ACC112 (cell line): ENCODE measurements around the gene TP53AIP1.

ENCODE experiments used
- H2AFZ ChIP-seq: fragments of 200-600 bp; sonication (generic); one replicate; pipeline ENCODE4 v1.6.0; 2017; ENCODE audit warnings: antibody characterized with exemption, low read length; ENCODE audit not compliant: unreplicated experiment
- H3K27ac ChIP-seq: fragments of 200-600 bp; sonication (generic); 2 replicates; pipeline ENCODE4 v1.5.1; 2014; ENCODE audit warnings: low read depth, mild to moderate bottlenecking, antibody characterized with exemption, low read length, moderate library complexity
- H3K27me3 ChIP-seq: fragments of 200-600 bp; sonication (generic); 2 replicates; pipeline ENCODE4 v1.6.1; 2014; ENCODE audit warnings: mild to moderate bottlenecking, antibody characterized with exemption, low read length, moderate library complexity, mixed read lengths; ENCODE audit not compliant: insufficient read depth
- H3K36me3 ChIP-seq: fragments of 200-600 bp; sonication (generic); 2 replicates; pipeline ENCODE4 v1.6.1; 2016; ENCODE audit warnings: mild to moderate bottlenecking, antibody characterized with exemption, low read length, moderate library complexity, mixed read lengths; ENCODE audit not compliant: insufficient read depth
- H3K4me1 ChIP-seq: fragments of 200-600 bp; sonication (generic); one replicate; pipeline ENCODE4 v1.6.1; 2016; ENCODE audit warnings: low read length, mixed read lengths; ENCODE audit not compliant: insufficient read depth, unreplicated experiment, control insufficient read depth
- H3K4me3 ChIP-seq: fragments of 200-600 bp; sonication (generic); 2 replicates; pipeline ENCODE4 v1.5.1; 2014; ENCODE audit warnings: mild to moderate bottlenecking, low read depth, low read length
- H3K79me2 ChIP-seq: fragments of 200-600 bp; sonication (generic); one replicate; pipeline ENCODE4 v1.6.0; 2016; ENCODE audit warnings: low read length; ENCODE audit not compliant: control insufficient read depth, unreplicated experiment, insufficient read depth

The TP53AIP1 gene

DNA sequence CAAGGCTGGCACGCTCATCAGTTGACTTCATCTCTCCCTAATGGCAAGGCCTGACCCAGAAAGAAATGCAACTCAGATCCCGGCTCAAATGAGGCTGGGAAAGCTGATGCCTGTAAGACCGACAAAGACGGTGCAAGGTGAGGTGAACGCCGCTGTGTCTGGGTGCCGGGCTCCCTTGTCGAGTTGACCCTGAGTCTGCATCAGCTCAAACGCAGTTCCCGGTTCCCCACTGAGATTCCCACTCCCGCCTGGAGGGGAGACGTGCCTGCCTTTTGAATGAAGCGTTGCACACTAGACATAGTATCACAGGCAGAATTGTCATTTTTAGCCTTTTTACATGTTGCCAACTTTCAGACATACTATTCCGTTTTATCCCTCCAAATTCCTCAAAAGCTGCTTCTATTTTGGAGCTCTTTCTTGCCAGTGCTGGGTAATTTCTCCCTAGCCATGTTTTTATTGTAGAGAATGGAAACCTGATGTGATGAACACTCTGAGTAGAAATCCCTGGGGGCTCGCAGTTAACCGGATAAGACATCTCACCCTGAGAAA is 831 bp upstream of the TP53AIP1 start:
- Histone ChIP-seq H2AFZ (no peak overlapping the region), H3K36me3 (no peaks in the 10 kb centered on the region), H3K4me3 (no peak overlapping the region), H3K79me2 (no peaks in the 10 kb centered on the region), H3K27ac (no peak overlapping the region), H3K27me3 (peaks cover 25% of the 10 kb centered on the region; the same call in 1 of the 2 replicates), H3K4me1 (no peaks in the 10 kb centered on the region)

DNA sequence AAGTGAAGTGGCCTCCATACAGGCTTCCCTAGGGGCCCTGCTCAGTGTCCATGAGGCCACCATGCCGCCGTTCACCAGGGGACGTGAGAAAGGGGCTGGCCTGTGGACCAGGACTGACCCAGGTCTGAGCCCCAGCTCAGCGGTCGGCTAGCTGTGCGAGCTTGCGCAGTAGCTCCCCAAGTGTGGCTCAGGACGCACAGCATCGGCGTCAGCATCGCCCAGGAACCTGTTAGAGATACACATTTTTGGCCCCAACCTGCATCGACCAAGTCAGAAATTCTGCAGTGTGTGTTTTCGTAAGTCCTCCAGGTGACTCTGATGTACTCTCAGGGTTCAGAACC is 429 bp downstream of the TP53AIP1 start:
- peaks cover 25% of the 10 kb centered on the region; the same call in 1 of the 2 replicates for H3K27me3 ChIP-seq
- no peak overlapping the region for H3K4me3 ChIP-seq
- no peak overlapping the region for H3K27ac ChIP-seq
- H3K4me1 ChIP-seq, result no peaks in the 10 kb centered on the region
- H3K36me3 ChIP-seq, result no peaks in the 10 kb centered on the region
- H3K79me2 ChIP-seq, result no peaks in the 10 kb centered on the region
- H2AFZ ChIP-seq, result no peak overlapping the region

DNA sequence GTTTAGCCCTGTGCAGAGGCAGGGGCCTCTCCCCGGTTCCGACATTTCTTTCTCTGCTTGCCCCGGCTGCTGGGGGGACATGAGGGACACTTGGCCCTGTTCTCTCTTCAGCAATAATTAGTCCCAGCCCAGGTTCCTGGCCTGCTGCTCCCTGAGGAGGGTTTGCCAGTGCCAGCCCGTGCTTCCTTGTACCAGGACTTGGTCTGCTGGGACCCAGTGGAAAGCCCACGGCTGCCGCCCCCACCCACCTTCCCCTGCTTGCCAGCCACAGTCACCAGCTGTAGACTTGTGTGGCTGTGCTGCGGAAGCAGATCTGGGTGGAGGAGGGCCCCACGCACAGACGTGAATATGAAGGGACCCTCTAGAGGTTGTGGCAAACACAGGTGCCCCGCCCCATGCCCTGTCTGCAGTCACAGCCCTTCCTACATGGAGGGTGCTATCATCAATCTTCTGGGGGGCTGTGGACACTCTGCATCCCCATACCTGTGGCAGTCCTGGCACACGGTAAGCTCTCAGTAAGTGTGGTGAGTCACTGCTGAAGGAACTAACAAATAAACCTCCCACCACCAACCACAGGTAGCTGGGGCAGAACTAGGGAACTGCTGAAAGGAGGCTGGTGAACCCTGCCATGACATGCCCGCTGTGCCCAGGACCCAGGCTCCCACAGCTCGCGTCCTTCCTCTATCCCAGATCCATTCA is 949 bp downstream of the TP53AIP1 start:
- no peak overlapping the region for H2AFZ ChIP-seq
- H3K4me3 ChIP-seq, result no peak overlapping the region
- no peak overlapping the region for H3K27ac ChIP-seq
- no peaks in the 10 kb centered on the region for H3K36me3 ChIP-seq
- no peaks in the 10 kb centered on the region for H3K79me2 ChIP-seq
- H3K4me1 ChIP-seq, result no peaks in the 10 kb centered on the region
- H3K27me3 ChIP-seq, result peaks cover 25% of the 10 kb centered on the region; the same call in 1 of the 2 replicates

DNA sequence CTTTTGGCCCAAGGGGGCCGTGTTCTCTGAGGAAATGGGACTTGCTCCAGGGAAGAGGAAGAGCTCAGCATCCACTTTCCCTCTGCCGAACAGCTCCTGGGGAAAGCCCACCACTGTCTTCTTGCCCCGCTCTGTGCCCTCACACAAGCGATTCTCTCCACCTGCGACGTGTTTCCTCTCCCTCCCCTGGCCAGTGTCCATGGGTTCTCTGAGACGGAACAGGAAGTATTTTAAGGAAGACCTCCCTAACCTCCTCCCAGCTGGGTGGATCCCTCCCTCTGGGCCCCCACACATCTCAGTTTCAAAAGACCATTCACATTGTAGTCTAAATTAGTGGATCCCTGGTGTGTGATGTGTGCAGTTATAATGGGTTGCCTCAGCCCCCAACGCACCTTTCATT is 1.6 kb downstream of the TP53AIP1 start:
- H3K27ac ChIP-seq, result no peak overlapping the region
- no peaks in the 10 kb centered on the region for H3K79me2 ChIP-seq
- no peaks in the 10 kb centered on the region for H3K36me3 ChIP-seq
- H3K27me3 ChIP-seq, result peaks cover 25% of the 10 kb centered on the region; the same call in 1 of the 2 replicates
- H2AFZ ChIP-seq, result no peak overlapping the region
- no peak overlapping the region for H3K4me3 ChIP-seq
- H3K4me1 ChIP-seq, result no peaks in the 10 kb centered on the region

DNA sequence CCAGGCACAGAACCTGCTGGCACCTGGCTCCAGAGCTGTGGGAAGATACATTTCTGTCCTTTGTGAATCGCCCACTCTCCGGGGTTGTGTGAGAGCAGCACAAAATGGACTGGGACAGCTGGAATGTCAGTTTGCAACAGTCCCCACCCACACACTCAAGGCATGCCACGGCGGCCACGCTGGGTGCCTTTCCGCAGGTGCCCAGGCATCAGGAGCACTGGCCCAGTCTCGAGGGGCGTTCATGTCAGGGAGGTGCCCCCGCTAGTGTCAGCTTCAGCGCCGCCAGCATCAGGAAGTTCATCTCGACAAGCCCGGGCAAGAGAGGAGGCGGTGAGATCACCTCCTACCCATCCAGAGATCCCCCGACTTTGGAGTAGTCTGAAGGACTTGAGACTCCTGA is 2.1 kb downstream of the TP53AIP1 start:
- Histone ChIP-seq H3K27me3 (peaks cover 25% of the 10 kb centered on the region; the same call in 1 of the 2 replicates), H3K27ac (no peak overlapping the region), H3K79me2 (no peaks in the 10 kb centered on the region), H3K36me3 (no peaks in the 10 kb centered on the region), H3K4me3 (no peak overlapping the region), H3K4me1 (no peaks in the 10 kb centered on the region), H2AFZ (no peak overlapping the region)

DNA sequence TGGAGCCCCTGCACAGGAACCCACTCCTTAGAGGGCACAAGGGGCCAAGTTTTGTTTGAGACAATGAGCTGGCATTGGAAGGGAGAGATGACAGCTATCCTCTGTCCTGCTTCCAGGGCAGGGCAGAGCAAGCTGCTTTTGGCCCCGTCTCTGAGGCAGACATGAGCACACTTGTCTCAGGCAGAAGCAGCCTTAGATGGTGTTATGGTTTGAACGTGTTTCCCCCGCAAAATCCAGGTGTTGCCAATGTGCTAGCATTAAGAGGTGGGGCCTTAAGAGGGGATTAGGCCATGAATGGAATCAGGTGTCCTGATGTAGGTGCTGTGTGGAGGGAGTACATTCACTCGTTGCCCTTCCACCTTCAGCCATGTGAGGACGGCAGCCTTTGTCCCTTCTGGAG is 2.5 kb downstream of the TP53AIP1 start:
- Histone ChIP-seq H3K27me3 (peaks cover 25% of the 10 kb centered on the region; the same call in 1 of the 2 replicates), H3K79me2 (no peaks in the 10 kb centered on the region), H3K4me3 (no peak overlapping the region), H3K4me1 (no peaks in the 10 kb centered on the region), H2AFZ (no peak overlapping the region), H3K36me3 (no peaks in the 10 kb centered on the region), H3K27ac (no peak overlapping the region)

DNA sequence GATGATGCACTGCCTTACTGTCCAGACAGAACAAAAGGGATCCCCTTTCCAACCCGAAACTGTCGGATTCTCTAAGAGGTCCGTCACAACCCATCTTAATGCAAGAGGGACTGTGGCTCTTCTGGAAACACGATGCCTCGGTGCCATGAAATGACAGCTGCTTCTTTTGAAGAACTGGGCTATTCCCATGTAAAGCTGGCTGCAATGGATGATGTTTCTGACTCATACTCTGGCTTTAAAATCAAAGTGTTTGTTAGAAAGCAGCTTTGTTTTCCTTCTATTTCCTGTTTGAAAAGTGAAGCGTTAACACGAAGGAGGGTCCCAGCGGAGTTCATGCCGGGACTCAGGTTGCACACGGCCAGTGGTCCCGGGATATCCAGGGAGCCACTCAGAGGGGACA is 3.1 kb downstream of the TP53AIP1 start:
- H2AFZ ChIP-seq, result no peak overlapping the region
- no peaks in the 10 kb centered on the region for H3K36me3 ChIP-seq
- H3K4me1 ChIP-seq, result no peaks in the 10 kb centered on the region
- peaks cover 25% of the 10 kb centered on the region; the same call in 1 of the 2 replicates for H3K27me3 ChIP-seq
- H3K4me3 ChIP-seq, result no peak overlapping the region
- H3K27ac ChIP-seq, result no peak overlapping the region
- no peaks in the 10 kb centered on the region for H3K79me2 ChIP-seq

DNA sequence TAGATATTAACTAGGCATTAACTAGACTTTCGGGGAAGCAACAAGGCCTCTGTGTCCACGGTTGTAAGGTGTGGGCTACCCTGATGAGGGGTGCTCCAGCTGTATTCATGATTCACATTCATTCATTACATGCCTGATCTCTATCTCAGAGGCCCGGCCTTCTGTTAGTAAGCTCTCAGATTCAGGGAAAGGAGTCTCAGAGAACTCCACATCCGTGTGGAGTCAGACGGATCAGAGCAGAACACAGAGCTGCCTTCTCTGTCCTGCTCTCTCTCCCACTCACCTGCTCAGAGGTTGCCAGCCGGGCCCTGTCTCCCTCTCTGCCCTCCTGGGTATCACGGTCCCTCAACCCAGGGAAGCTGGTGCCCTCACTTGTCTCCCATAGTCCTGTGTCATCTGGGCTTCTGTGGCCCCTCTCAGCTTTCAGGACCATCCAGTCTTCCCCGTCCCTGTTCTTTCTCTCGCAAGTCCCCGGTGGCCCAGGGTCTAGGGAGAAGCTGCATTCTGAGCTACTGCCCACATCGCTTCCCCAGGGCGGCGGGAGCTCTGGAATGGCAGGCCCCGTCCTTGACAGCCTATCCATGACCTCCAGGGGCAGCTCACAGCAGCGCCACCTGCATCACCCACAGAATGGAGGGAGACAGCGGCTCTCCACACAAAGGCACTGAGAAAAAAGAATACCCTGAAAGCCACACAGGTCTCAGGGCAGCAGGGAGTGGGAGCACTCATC is 4.3 kb downstream of the TP53AIP1 start:
- Histone ChIP-seq H2AFZ (no peak overlapping the region), H3K4me3 (no peak overlapping the region), H3K27ac (no peak overlapping the region), H3K4me1 (no peaks in the 10 kb centered on the region), H3K79me2 (no peaks in the 10 kb centered on the region), H3K27me3 (peaks cover 30% of the 10 kb centered on the region; the same call in 1 of the 2 replicates), H3K36me3 (no peaks in the 10 kb centered on the region)

DNA sequence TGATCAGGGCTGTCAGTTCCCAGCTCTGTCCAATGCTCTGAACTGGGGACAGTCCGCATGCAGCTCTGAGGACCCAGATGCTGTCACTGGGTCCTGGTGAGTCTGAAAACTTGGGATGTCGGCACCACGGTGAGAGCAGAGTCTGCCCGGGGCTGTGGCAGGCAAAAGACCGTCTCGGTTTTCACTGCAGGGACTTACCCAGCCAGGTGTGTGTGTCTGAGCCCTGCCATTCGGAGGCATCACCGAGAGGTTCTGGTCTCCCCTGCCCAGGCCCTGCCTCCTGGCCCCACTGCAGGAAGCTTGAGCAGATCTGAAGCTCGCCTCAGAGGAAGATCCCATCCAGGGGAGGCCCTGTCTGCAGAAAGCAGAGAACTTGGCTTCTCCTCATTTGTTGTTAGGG is 5.2 kb downstream of the TP53AIP1 start:
- Histone ChIP-seq H3K36me3 (no peaks in the 10 kb centered on the region), H3K27me3 (peaks cover 30% of the 10 kb centered on the region; the same call in 1 of the 2 replicates), H3K4me1 (no peaks in the 10 kb centered on the region), H3K79me2 (no peaks in the 10 kb centered on the region), H3K4me3 (no peak overlapping the region), H2AFZ (no peak overlapping the region), H3K27ac (no peak overlapping the region)

DNA sequence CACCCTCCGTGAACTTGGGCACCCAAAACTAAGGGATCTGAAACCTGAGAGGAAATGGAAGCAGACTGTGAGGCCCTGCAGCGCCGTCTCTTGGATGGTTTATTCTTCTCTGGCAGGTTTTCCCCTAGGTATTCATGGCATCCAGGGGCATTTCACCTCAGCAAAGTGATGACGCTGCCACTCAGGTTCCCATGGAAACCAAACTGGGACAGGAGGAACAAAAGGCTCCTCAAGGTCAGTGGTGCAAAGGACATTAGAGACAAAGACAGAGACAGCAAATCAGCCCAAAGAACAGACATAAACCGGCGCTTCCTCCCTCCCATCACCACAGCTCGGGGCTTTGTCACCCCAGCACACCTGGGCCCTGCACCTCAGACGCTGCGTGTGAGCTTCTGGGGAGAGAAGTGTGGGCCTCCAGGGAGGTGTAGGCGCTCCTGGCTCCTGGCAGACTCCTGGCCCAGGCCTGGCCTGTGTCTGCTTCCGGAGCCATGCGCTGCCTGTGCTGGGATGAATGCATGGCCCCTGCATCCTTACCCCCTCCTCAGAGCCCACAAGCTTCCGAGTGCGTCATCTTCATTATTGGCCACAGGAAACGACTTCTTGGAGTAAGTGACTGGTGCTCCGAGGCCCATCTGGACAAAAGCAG is 5.9 kb downstream of the TP53AIP1 start:
- Histone ChIP-seq H3K27me3 (peaks cover 30% of the 10 kb centered on the region; the same call in 1 of the 2 replicates), H3K79me2 (no peaks in the 10 kb centered on the region), H3K4me3 (no peak overlapping the region), H3K27ac (no peak overlapping the region), H3K36me3 (no peaks in the 10 kb centered on the region), H2AFZ (no peak overlapping the region), H3K4me1 (no peaks in the 10 kb centered on the region)
